Muscle layer of duodenum (tissue), 2 donors: ENCODE results near the gene QKI.
"Not testable (repeated sequence)": the region's sequence is repeated elsewhere in the genome, so short reads cannot be mapped to it uniquely, and the experiment has no call there.

ENCODE experiments used
- H3K27ac ChIP-seq: one replicate; pipeline ENCODE4 v1.7.0; 2013; ENCODE audit warnings: mild to moderate bottlenecking, low read length
- H3K27me3 ChIP-seq: one replicate; pipeline ENCODE4 v1.7.0; 2013; ENCODE audit warnings: low read depth, mild to moderate bottlenecking, control low read depth, low read length
- H3K36me3 ChIP-seq, 2 donors: one replicate each; pipeline ENCODE4 v1.7.0; 2013; ENCODE audit warnings: low read length in 2 of 2, control low read depth in 1 of 2, mild to moderate bottlenecking in 1 of 2; ENCODE audit not compliant: insufficient read depth in 2 of 2, control insufficient read depth in 1 of 2
- H3K4me1 ChIP-seq, 2 donors: one replicate each; pipeline ENCODE4 v1.7.0; 2013; ENCODE audit warnings: low read length in 2 of 2, mild to moderate bottlenecking in 2 of 2, control low read depth in 1 of 2, moderate library complexity in 1 of 2; ENCODE audit not compliant: insufficient read depth in 2 of 2, control insufficient read depth in 1 of 2
- H3K4me3 ChIP-seq, 2 donors: one replicate each; pipeline ENCODE4 v1.7.0; 2013; ENCODE audit warnings: low read length in 2 of 2, low read depth in 1 of 2, mild to moderate bottlenecking in 1 of 2
- H3K9me3 ChIP-seq, 2 donors: one replicate each; pipeline ENCODE4 v1.7.0; 2013; ENCODE audit warnings: low read length in 2 of 2, control low read depth in 1 of 2, mild to moderate bottlenecking in 1 of 2; ENCODE audit not compliant: control insufficient read depth in 1 of 2
- donor health status: healthy.

QKI gene

DNA sequence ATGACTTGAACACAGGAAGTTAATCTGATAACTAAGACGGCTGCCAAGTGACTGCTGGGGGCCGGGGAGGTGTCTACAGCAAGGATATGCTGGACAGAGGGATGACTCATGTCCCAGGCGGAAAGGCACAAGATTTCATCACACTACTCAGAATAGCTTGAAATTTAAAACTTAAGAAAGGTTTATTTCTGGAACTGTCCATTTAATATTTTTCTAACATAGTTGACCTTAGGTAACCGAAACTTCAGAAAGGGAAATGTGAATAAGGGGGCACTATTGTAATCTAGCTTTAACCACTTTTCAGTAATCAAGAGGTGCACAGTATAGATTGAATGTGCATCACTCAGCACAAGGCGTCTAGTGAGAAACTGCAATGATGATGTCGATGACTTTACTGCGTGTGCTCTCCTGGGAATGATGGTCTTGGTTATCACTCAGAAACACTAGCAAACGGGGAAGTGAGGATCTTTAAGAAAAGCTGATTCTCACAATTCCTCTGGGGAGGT, 171.5 kb downstream of the QKI start:
- H3K9me3 ChIP-seq, result no peaks in the 10 kb centered on the region
- H3K36me3 ChIP-seq, result no peaks in the 10 kb centered on the region
- H3K27me3 ChIP-seq, result no peaks in the 10 kb centered on the region
- no peak overlapping the region for H3K4me3 ChIP-seq
- no peak overlapping the region for H3K27ac ChIP-seq
- H3K4me1 ChIP-seq, result no peaks in the 10 kb centered on the region

DNA sequence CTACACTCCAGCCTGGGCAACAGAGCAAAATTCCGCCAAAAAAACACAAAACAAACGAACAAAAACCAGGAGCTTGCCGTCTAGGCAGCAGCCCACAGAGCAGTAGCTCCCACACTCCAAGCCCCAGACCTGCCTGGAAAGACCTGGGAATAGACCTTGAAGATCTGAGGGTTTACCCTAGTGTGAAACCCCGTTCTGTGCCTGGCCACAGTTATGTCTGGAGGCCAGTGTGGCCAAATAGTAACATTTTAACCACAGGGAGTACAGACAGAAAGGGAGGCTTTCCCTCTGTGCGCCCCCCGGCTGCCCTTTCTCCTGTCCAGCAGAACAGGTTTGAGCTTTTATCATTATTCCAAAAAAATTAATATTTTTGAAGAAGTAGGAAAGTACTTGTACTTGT, 172.4 kb downstream of the QKI start:
- H3K27ac ChIP-seq, result no peak overlapping the region
- no peaks in the 10 kb centered on the region for H3K9me3 ChIP-seq
- no peaks in the 10 kb centered on the region for H3K27me3 ChIP-seq
- no peaks in the 10 kb centered on the region for H3K4me1 ChIP-seq
- no peak overlapping the region for H3K4me3 ChIP-seq
- H3K36me3 ChIP-seq, result no peaks in the 10 kb centered on the region

DNA sequence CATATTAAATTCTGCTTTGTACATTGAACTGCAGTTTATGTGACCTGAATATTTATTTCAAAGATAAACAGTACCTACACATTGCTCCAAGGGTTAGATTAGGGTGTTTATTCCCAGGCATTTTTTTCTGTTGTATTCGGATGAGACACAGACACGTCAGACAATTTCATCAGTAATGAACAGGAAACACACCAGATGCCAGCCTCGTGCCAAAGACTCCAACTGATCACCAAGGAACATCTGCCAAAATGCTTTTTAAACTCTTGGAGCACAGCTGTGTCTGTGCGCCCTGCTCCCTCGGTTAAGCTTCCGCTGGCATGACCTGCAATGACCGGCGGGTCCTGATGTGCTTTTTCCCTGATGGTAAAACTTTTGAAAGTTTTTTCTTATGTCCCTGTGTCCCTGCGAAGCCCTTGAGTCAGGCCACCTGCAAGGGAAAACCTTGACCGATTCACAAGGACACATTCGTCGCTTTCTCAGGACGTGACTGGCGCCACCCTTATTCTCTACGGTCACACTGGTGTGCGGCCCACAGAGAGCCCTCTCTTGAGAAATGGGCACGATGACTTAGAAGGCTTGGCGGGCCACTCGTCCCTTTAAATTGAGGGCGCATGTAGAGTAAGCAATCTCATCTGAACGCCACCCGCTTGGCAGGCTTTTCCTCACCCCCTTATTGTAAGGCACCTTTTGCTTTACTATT, 173.9 kb downstream of the QKI start:
- Histone ChIP-seq H3K4me3 (no peak overlapping the region), H3K27ac (no peak overlapping the region), H3K9me3 (peaks cover 0 to 6% of the 10 kb centered on the region in 2 donors), H3K27me3 (no peaks in the 10 kb centered on the region), H3K4me1 (no peaks in the 10 kb centered on the region), H3K36me3 (no peaks in the 10 kb centered on the region)

DNA sequence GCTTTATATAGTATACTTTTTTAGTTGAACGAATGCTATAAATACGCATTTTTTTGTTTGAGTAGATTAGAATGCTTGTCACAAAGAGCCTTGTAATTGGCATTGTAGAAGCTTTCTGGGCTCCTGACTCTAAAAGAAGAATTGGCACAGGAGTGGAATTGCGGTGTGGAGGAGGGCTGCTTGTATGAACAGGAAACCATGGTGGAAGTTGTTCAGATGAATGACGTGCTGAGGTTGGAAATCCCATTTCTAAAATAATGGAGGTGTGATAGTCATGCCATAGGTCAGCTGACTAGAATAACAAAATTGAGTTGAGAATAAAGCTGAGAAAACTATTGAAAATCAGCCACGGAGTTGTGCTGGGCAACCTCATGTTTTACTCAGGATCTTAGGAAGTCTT, 174.9 kb downstream of the QKI start:
- Histone ChIP-seq H3K36me3 (no peaks in the 10 kb centered on the region), H3K27me3 (no peaks in the 10 kb centered on the region), H3K4me3 (no peak overlapping the region), H3K27ac (no peak overlapping the region), H3K9me3 (peaks cover 0 to 6% of the 10 kb centered on the region in 2 donors), H3K4me1 (no peaks in the 10 kb centered on the region)

DNA sequence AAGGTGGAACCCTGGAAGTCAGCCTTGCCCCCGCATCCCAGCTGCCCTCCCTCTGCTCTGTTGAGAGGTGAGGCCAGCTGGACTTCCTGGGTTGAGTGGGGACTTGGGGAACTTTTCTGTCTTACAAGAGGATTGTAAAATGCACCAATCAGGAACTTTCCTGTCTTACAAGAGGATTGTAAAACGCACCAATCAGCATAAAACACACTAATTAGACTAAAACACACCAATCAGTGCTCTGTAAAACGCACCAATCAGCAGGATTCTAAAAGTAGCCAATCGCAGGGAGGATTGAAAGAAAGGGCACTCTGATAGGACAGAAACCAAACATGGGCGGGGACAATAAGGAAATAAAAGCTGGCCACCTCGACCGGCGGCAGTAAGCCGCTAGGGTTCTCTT, 175.6 kb downstream of the QKI start:
- not testable (repeated sequence) for H3K9me3 ChIP-seq, H3K27ac ChIP-seq, H3K36me3 ChIP-seq, H3K4me3 ChIP-seq, H3K27me3 ChIP-seq, H3K4me1 ChIP-seq

DNA sequence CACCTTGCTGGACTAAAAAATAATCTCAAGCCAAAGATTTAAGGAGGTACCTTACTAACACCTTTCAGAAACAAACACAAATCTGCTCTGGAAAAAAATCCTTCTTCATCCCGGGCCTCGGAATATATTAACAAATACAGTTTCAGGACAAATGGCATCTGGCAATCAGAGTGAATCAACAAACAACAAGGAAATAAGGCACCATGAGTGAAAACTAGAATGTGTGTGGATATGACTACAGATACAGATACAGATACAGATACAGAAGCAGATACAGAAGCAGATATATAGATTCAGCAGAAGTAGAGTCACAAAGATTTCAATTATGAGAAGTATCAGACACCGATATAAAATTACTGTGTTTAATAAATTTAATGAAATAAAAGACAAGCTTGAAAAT, 178.4 kb downstream of the QKI start:
- Histone ChIP-seq H3K27ac (no peak overlapping the region), H3K27me3 (no peaks in the 10 kb centered on the region), H3K4me3 (no peak overlapping the region), H3K9me3 (peaks cover 0 to 6% of the 10 kb centered on the region in 2 donors), H3K4me1 (no peaks in the 10 kb centered on the region), H3K36me3 (no peaks in the 10 kb centered on the region)

DNA sequence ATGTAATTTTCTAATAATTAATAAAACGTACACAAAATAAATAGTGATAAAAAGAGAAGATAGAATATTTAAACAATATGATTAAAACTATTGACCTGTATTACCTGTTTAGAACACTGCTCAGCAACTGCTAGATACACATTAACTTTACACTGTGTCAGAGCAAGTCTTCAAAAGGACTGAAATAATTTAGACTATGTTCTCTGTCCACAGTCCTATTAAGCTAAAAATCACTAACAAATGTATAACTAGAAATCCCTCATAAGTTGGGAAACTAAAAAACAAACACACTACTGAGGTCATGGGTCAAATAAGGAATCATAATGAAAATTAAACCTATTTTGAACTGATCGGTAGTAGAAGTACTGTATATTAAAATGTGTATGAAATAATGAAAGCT, 181.7 kb downstream of the QKI start:
- Histone ChIP-seq H3K4me3 (no peak overlapping the region), H3K27me3 (no peaks in the 10 kb centered on the region), H3K4me1 (no peaks in the 10 kb centered on the region), H3K9me3 (peaks cover 0 to 6% of the 10 kb centered on the region in 2 donors), H3K27ac (no peak overlapping the region), H3K36me3 (no peaks in the 10 kb centered on the region)

DNA sequence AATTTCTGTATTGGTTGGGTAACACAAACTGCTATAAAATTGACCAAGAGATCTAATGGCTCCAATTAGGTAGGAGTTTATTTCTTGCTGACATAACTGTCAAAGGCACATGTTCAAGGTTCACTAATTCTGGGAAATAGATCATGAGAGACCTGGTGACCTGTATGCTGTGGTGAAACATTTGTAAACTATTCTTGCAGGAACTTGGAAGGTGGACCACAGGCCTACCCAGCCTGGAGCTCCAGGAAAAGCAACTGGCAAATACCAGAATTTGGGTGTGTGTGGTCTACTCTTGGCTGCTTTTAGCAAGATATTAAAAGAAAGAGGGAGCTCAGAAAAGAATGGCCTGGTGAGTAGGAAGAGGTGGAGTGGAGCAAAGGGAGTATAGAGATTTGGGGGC, 184.6 kb downstream of the QKI start:
- no peak overlapping the region for H3K4me3 ChIP-seq
- no peak overlapping the region for H3K27ac ChIP-seq
- no peaks in the 10 kb centered on the region for H3K36me3 ChIP-seq
- H3K4me1 ChIP-seq, result no peaks in the 10 kb centered on the region
- no peaks in the 10 kb centered on the region for H3K9me3 ChIP-seq
- no peaks in the 10 kb centered on the region for H3K27me3 ChIP-seq

DNA sequence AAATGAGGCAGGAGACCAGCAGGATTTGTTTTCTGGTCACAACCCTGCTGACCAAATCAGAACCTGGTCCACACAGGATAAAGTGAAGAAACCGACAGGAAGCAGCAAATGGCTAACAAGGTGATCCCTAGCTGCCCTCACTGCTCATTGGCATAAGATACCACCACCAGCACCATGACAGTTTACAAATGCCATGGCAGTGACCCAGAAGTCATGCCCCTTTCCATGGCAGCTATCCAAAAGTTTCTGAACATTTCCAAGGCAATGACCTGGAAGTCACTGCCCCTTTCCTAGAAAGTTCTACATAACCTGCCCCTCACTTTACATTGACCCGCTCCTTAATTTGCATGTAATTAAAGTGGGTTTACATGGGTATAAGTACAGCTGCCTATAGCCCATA, 185.2 kb downstream of the QKI start:
- Histone ChIP-seq H3K27ac (no peak overlapping the region), H3K4me3 (no peak overlapping the region), H3K9me3 (no peaks in the 10 kb centered on the region), H3K27me3 (no peaks in the 10 kb centered on the region), H3K36me3 (no peaks in the 10 kb centered on the region), H3K4me1 (no peaks in the 10 kb centered on the region)

DNA sequence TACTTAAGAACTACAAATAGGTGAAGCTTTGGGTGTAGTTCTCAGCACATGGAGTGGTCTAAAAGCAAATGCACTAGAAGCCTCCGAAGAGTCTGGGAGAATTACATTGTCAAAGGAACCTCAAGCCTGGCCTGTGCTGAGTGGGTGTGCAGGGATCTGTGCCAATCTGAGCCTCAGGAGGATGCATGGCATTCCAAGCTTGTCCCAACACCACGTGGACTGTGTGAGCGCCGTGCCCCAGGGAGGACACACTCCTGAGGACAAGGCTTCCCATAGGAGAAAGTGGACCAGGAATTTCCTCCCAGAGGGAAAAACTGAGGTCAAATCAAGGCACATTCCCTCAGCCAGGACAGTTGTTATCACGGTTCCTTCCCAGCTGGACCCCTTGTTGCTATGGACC, 185.8 kb downstream of the QKI start:
- H3K36me3 ChIP-seq, result no peaks in the 10 kb centered on the region
- no peaks in the 10 kb centered on the region for H3K9me3 ChIP-seq
- no peaks in the 10 kb centered on the region for H3K27me3 ChIP-seq
- no peak overlapping the region for H3K27ac ChIP-seq
- no peak overlapping the region for H3K4me3 ChIP-seq
- H3K4me1 ChIP-seq, result no peaks in the 10 kb centered on the region

DNA sequence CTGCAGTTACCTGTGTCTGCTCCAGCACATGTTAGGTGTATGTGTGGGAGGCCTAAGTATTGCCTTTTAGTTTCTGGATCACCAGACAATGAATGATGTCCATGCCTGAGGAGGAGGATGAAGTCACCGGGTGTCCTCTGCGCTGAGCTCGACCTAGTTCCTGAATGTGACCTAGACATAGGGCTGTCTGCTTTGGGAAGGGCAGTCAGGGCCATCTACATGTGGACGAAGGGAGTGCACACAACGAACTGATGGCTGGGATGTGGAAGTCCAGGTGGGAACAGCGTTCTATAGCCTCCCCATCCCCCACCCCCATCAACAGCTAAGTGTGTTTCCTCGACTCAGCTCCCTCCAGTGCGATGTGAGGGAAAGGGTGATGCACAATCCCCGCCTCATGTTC, 186.3 kb downstream of the QKI start:
- Histone ChIP-seq H3K4me3 (no peak overlapping the region), H3K4me1 (no peaks in the 10 kb centered on the region), H3K9me3 (no peaks in the 10 kb centered on the region), H3K36me3 (no peaks in the 10 kb centered on the region), H3K27me3 (no peaks in the 10 kb centered on the region), H3K27ac (no peak overlapping the region)

DNA sequence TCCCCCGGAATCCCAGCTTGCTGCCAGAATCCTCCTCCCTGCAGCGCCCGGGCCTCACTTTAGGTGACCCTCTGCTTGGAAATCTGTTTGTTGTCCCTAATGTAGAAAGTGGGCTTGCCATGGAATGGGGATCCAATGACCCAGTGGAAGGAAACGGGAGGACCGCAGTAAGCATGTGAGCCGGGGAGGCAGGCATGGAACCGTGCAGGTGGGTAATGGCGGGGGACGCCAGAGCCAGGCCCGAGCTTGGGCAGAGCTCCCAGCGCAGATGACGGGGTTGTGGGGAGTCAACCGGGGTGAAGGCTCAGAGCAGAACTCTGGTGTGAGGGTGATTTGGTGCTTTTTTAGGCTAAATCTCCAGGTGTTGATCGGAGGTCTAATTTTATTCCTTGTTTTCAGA, 188.3 kb downstream of the QKI start:
- H3K27ac ChIP-seq, result no peak overlapping the region
- no peaks in the 10 kb centered on the region for H3K27me3 ChIP-seq
- H3K4me3 ChIP-seq, result no peak overlapping the region
- H3K36me3 ChIP-seq, result no peaks in the 10 kb centered on the region
- no peaks in the 10 kb centered on the region for H3K9me3 ChIP-seq
- H3K4me1 ChIP-seq, result no peaks in the 10 kb centered on the region
